Endothelial cell of umbilical vein (primary cell): ENCODE measurements around the gene CCDC6. TPM values are rescaled to one million over a fixed set of nuclear protein-coding genes. Genes with fewer than 3 reads are reported as not detected.

Experiments used
- BruUV-seq: library from RNA; stranded (reverse); fragments of 400-500 nt; replicated peaks from 2 replicates; lab custom pipeline; 2021; lab: Mats Ljungman, UMichigan
- CTCF ChIA-PET: fragments of 300-600, 350-600 bp; sonication (Branson Sonifier 250); formaldehyde crosslinking; loops from one replicate; lab custom pipeline; 2021; ENCODE audit warnings: antibody characterized with exemption, inconsistent platforms; lab: Charles Lee
- POLR2A ChIA-PET: fragments of 300-600, 350-600 bp; sonication (Branson Sonifier 250); formaldehyde crosslinking; loops from one replicate; lab custom pipeline; 2021; ENCODE audit warnings: antibody characterized with exemption, inconsistent platforms; lab: Charles Lee
- DNase-seq: peaks from one replicate; pipeline ENCODE4 v3.0.0-alpha.2; 2011; ENCODE audit warnings: low read depth, low spot score
- FAIRE-seq: peaks from 2 replicates; lab custom pipeline; 2011; peaks lifted over from hg19 to GRCh38; lab: Jason Lieb, UNC
- H2AFZ ChIP-seq: 2 replicates; pipeline ENCODE4 v1.6.0; 2012; ENCODE audit warnings: low read depth, low read length, control low read depth, inconsistent platforms
- H3K27ac ChIP-seq: 2 replicates; pipeline ENCODE4 v1.5.1; 2011; ENCODE audit warnings: low read depth, mild to moderate bottlenecking, control low read depth, low read length, moderate library complexity; ENCODE audit not compliant: insufficient read depth
- H3K27me3 ChIP-seq, 2 experiments: 2 replicates each; pipeline versions ENCODE4 v1.6.0 to v1.6.1; 2011; ENCODE audit warnings: low read length in 2 of 2, mixed read lengths in 1 of 2; ENCODE audit not compliant: control insufficient read depth in 2 of 2, insufficient read depth in 2 of 2
- H3K36me3 ChIP-seq, 2 experiments: 2 replicates in 1 of 2; 3 replicates in 1 of 2; pipeline ENCODE4 v1.5.1; 2011; ENCODE audit warnings: low read length in 2 of 2, mild to moderate bottlenecking in 1 of 2, moderate library complexity in 1 of 2; ENCODE audit not compliant: control insufficient read depth in 2 of 2, insufficient read depth in 2 of 2; ENCODE audit errors: extremely low read depth in 1 of 2
- H3K4me1 ChIP-seq: 3 replicates; pipeline ENCODE4 v1.5.1; 2011; ENCODE audit warnings: mild to moderate bottlenecking, low read length; ENCODE audit not compliant: control insufficient read depth, insufficient read depth; ENCODE audit errors: extremely low read depth
- H3K4me2 ChIP-seq: 2 replicates; pipeline ENCODE4 v1.6.1; 2011; ENCODE audit warnings: low read length, control low read depth, mixed read lengths; ENCODE audit not compliant: insufficient read depth
- H3K4me3 ChIP-seq, 3 experiments: fragments of 200-600 bp in 1 of 3; sonication (generic), shearing (Covaris generic) in 1 of 3; replicated peaks in 1 of 3; 2 replicates each; pipeline ENCODE4 v1.5.1; 2011 to 2016; ENCODE audit warnings: control low read depth in 3 of 3, low read length in 3 of 3, mild to moderate bottlenecking in 2 of 3, inconsistent platforms in 1 of 3, low read depth in 1 of 3, moderate library complexity in 1 of 3; ENCODE audit not compliant: insufficient read depth in 1 of 3
- H3K79me2 ChIP-seq: 2 replicates; pipeline ENCODE4 v1.6.0; 2012; ENCODE audit warnings: low read length, inconsistent platforms; ENCODE audit not compliant: control insufficient read depth, insufficient read depth
- H3K9ac ChIP-seq: replicated peaks from 2 replicates; pipeline ENCODE3; 2011; ENCODE audit warnings: low read length, control low read depth; ENCODE audit not compliant: insufficient read depth; ENCODE audit errors: extremely low read depth
- H3K9me1 ChIP-seq: replicated peaks from 3 replicates; pipeline ENCODE4 v1.6.0; 2011; ENCODE audit warnings: mild to moderate bottlenecking, low read length; ENCODE audit not compliant: control insufficient read depth, insufficient read depth; ENCODE audit errors: extremely low read depth
- H3K9me3 ChIP-seq: replicated peaks from 2 replicates; pipeline ENCODE4 v1.5.1; 2012; ENCODE audit warnings: low read length, inconsistent platforms; ENCODE audit not compliant: control insufficient read depth, insufficient read depth
- H4K20me1 ChIP-seq: replicated peaks from 2 replicates; pipeline ENCODE3; 2011; ENCODE audit warnings: mild to moderate bottlenecking, low read length; ENCODE audit not compliant: control insufficient read depth, insufficient read depth; ENCODE audit errors: extremely low read depth
- FOS ChIP-seq: IDR thresholded peaks from 2 replicates; pipeline ENCODE4 v1.6.1; 2011; ENCODE audit warnings: mild to moderate bottlenecking, low read length, moderate library complexity, borderline replicate concordance; ENCODE audit not compliant: insufficient read depth
- GATA2 ChIP-seq: IDR thresholded peaks from 2 replicates; pipeline ENCODE4 v1.7.0; 2011; ENCODE audit warnings: low read depth, mild to moderate bottlenecking, moderate library complexity, mixed read lengths, low read length; ENCODE audit not compliant: insufficient read length, insufficient read depth
- JUN ChIP-seq: IDR thresholded peaks from 2 replicates; pipeline ENCODE4 v1.6.1; 2011; ENCODE audit warnings: borderline replicate concordance, low read depth; ENCODE audit not compliant: insufficient read length, insufficient read depth
- MYC ChIP-seq: IDR thresholded peaks from one replicate; pipeline ENCODE4 v1.6.1; 2011; ENCODE audit warnings: mild to moderate bottlenecking, low read depth, low read length
- POLR2A ChIP-seq: IDR thresholded peaks from 2 replicates; pipeline ENCODE4 v1.6.1; 2012; ENCODE audit warnings: low read depth, mild to moderate bottlenecking, control low read depth, low read length
- POLR2AphosphoS5 ChIP-seq: IDR thresholded peaks from 2 replicates; pipeline ENCODE4 v1.6.1; 2012; ENCODE audit warnings: low read depth, mild to moderate bottlenecking, control low read depth, low read length, moderate library complexity; ENCODE audit not compliant: insufficient read depth
- dilution Hi-C: fragments of 300-500 bp; cut with MboI; formaldehyde crosslinking; loops from one replicate; pipeline ENCODE4 v1.15.0; 2019; ENCODE audit warnings: low sequenced_read_pairs; ENCODE audit not compliant: extremely low pct_ligation_motif_present
- intact Hi-C: fragments of 100-400 bp; cut with micrococcal nuclease; formaldehyde crosslinking; loops from one replicate; pipeline ENCODE4 v1.10.0; 2022
- polyA plus RNA-seq, 4 experiments: library from polyadenylated mRNA; depleted of rRNA in 3 of 4; stranded (reverse) in 3 of 4; unstranded in 1 of 4; fragments of >200 nt; gene quantifications; 2 replicates each; pipeline versions ENCODE4 v1.2.1 to v1.2.3, GENCODE V29; 2011 to 2012; ENCODE audit warnings: missing spikeins in 1 of 4
- total RNA-seq: library from RNA; stranded (reverse); gene quantifications from 2 replicates; pipeline ENCODE4 v1.2.3, GENCODE V29; 2021
- TF ChIP-seq, protein P1 (sequence below), 2 donors: IDR thresholded peaks; 1 replicate in 1 of 2; 2 replicates in 1 of 2; pipeline ENCODE4 v1.5.1; 2011; ENCODE audit warnings: low read length in 2 of 2, mild to moderate bottlenecking in 2 of 2, moderate library complexity in 2 of 2, control low read depth in 1 of 2, inconsistent platforms in 1 of 2, low read depth in 1 of 2; ENCODE audit not compliant: insufficient read depth in 1 of 2; ENCODE audit errors: extremely low read depth in 1 of 2

Gene CCDC6
- total and polyA plus RNA-seq, 2 donors (not counting 3 experiments of a cell fraction or from before 2014, with no cell fraction given): 16.8 to 36.8 TPM

DNA sequence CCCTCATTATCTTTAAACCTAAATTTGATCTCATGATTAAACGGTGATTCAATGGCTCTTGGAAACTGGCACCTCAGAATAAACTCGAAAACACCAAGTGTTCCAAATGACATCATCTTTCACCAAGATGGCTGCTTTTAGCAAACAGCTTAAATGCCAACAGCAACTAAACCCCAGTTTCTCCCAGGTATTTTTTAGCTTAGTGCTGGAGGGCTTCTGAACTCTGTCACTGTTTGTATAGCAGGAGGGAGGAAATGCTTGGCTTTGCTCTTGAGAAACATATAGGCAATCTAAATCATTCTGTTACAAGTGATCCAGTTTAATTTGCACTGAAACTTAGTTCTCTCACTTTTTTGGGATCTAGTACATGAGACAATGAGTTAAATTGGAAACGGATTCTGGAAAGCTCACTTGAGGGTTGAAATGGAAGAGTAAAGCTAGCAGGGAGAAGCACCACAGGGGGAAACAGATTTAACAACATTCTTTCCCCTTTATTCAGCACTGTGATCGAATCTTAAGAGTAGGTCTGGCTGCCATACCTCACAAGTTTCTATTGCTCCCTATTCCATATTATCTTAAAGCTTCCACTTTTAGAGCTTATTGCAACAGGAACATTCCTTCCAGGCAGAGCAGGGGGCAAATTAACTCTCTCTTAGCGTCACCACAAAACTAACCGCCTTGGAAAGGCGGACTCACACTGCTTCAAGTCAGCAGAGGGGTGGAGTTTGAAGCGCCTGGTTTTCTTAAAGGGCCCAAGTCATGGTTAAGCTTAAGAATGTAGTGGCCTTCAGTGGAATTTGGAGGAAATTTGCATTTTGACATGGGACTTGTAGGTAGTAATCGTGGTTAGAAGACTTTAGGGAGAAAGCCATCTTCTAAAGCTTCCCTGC lies 1.8 kb upstream of the CCDC6 start:
- intact Hi-C loops (loop anchor here (10.0 kb wide), 3 partner anchors 297 to 517 kb away; no protein-coding TSS in a partner anchor), dilution Hi-C loops (no loop called here)
- Histone ChIP-seq H3K79me2 (peaks cover 29% of the 10 kb centered on the region), H3K4me2 (peak overlapping the region; percentile 98), H4K20me1 (peaks cover 3% of the 10 kb centered on the region), H3K4me3 (peak overlapping the region; percentile 32 to 80 (median 48)), H3K9ac (peak overlapping the region; percentile 89), H3K36me3 (no peaks in the 10 kb centered on the region), H3K27me3 (no peaks in the 10 kb centered on the region), H3K9me1 (no peaks in the 10 kb centered on the region), H2AFZ (peak overlapping the region; percentile 90), H3K27ac (peak overlapping the region; percentile 88), H3K9me3 (no peaks in the 10 kb centered on the region), H3K4me1 (peaks cover 32% of the 10 kb centered on the region)
- DNase-seq (peak; percentile 85), FAIRE-seq (peak; percentile 82)
- POLR2A ChIA-PET: interaction anchor here (0.6 kb wide), 3 partner anchors 192 to 877 kb away, joined by 3 to 8 read pairs (median 3); no protein-coding TSS in a partner anchor
- TF ChIP-seq POLR2A (peak; percentile 57), MYC (no peak), JUN (peak; percentile 58), POLR2AphosphoS5 (no peak), FOS (no peak), GATA2 (no peak)
- TF ChIP-seq, protein P1, sequence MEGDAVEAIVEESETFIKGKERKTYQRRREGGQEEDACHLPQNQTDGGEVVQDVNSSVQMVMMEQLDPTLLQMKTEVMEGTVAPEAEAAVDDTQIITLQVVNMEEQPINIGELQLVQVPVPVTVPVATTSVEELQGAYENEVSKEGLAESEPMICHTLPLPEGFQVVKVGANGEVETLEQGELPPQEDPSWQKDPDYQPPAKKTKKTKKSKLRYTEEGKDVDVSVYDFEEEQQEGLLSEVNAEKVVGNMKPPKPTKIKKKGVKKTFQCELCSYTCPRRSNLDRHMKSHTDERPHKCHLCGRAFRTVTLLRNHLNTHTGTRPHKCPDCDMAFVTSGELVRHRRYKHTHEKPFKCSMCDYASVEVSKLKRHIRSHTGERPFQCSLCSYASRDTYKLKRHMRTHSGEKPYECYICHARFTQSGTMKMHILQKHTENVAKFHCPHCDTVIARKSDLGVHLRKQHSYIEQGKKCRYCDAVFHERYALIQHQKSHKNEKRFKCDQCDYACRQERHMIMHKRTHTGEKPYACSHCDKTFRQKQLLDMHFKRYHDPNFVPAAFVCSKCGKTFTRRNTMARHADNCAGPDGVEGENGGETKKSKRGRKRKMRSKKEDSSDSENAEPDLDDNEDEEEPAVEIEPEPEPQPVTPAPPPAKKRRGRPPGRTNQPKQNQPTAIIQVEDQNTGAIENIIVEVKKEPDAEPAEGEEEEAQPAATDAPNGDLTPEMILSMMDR (IDR thresholded peaks at IDR 0.05; ENCODE audit: extremely low read depth in 1 of 2, insufficient read depth in 1 of 2, low read depth in 1 of 2, low read length in 2 of 2): no peak
- CTCF ChIA-PET: interaction anchor here (0.7 to 1.6 kb wide), 6 partner anchors 10 to 94 kb away, joined by 3 to 7 read pairs (median 3); no protein-coding TSS in a partner anchor
- BruUV-seq: TSS peak; percentile 53
